Astrocyte (in vitro differentiated cells and primary cell): ENCODE data around the gene CORO2A.

Experiments used
- CTCF ChIP-seq: IDR thresholded peaks from 2 replicates; pipeline ENCODE4 v1.5.1; 2011; ENCODE audit warnings: low read depth, mild to moderate bottlenecking, inconsistent platforms, low read length, moderate library complexity; ENCODE audit not compliant: insufficient read depth
- EZH2 ChIP-seq: IDR thresholded peaks from 2 replicates; pipeline ENCODE4 v1.6.1; 2012; ENCODE audit warnings: mild to moderate bottlenecking, low read length, inconsistent platforms; ENCODE audit not compliant: insufficient read depth

GRCh38 chr9:98214811-98215210, 22.4 kb upstream of the CORO2A start:
- TF ChIP-seq CTCF, result no peak
- TF ChIP-seq EZH2, result no peak
